Stomach smooth muscle (tissue), 2 donors: Measurements from ENCODE around the gene SPOP.

Experiments used
- H3K27ac ChIP-seq: one replicate; pipeline ENCODE4 v1.7.0; 2013; ENCODE audit warnings: mild to moderate bottlenecking, low read length, inconsistent platforms
- H3K27me3 ChIP-seq, 2 donors: one replicate each; pipeline ENCODE4 v1.7.0; 2013; ENCODE audit warnings: low read length in 2 of 2; ENCODE audit not compliant: insufficient read depth in 2 of 2, control insufficient read depth in 1 of 2
- H3K36me3 ChIP-seq, 2 donors: one replicate each; pipeline ENCODE4 v1.7.0; 2013; ENCODE audit warnings: low read length in 2 of 2; ENCODE audit not compliant: control insufficient read depth in 2 of 2, insufficient read depth in 2 of 2
- H3K4me1 ChIP-seq: one replicate; pipeline ENCODE4 v1.7.0; 2013; ENCODE audit warnings: low read length; ENCODE audit not compliant: control insufficient read depth, insufficient read depth
- H3K4me3 ChIP-seq, 2 donors: one replicate each; pipeline ENCODE4 v1.7.0; 2013; ENCODE audit warnings: low read length in 2 of 2
- H3K9ac ChIP-seq, 2 donors: one replicate each; pipeline ENCODE4 v1.7.0; 2013; ENCODE audit warnings: low read length in 2 of 2, mild to moderate bottlenecking in 1 of 2
- H3K9me3 ChIP-seq, 2 donors: one replicate each; pipeline ENCODE4 v1.7.0; 2013; ENCODE audit warnings: low read length in 2 of 2; ENCODE audit not compliant: control insufficient read depth in 2 of 2
- donor health status: healthy.
- donor health status: Pancreatic carcinoma.

The SPOP gene

GRCh38 chr17:49695698-49696232 is 17.9 kb upstream of the SPOP start:
- Histone ChIP-seq H3K4me1 (peaks cover 24% of the 10 kb centered on the region), H3K9me3 (no peaks in the 10 kb centered on the region), H3K27ac (no peak overlapping the region), H3K36me3 (peaks cover 5 to 7% of the 10 kb centered on the region in 2 donors), H3K4me3 (no peak overlapping the region), H3K27me3 (no peaks in the 10 kb centered on the region), H3K9ac (no peak overlapping the region)

- Histone ChIP-seq H3K9me3 (no peaks in the 10 kb centered on the region), H3K9ac (peak overlapping the region; percentile 1 to 51), H3K4me1 (peaks cover 29% of the 10 kb centered on the region), H3K36me3 (peaks cover 0 to under 1% of the 10 kb centered on the region in 2 donors), H3K27me3 (no peaks in the 10 kb centered on the region), H3K4me3 (peak overlapping the region; percentile 52 to 65), H3K27ac (no peak overlapping the region)
These were observed 17.2 kb upstream of the SPOP start for GRCh38 chr17:49694847-49695697.

- H3K9ac ChIP-seq: peak overlapping the region; percentile 47 to 51
- H3K9me3 ChIP-seq: no peaks in the 10 kb centered on the region
- no peak overlapping the region for H3K4me3 ChIP-seq
- H3K27ac ChIP-seq: peak overlapping the region; percentile 92
- no peaks in the 10 kb centered on the region for H3K27me3 ChIP-seq
- H3K36me3 ChIP-seq: no peaks in the 10 kb centered on the region
- peaks cover 35% of the 10 kb centered on the region for H3K4me1 ChIP-seq
These were observed 14.9 kb upstream of the SPOP start for GRCh38 chr17:49692751-49693150.

DNA sequence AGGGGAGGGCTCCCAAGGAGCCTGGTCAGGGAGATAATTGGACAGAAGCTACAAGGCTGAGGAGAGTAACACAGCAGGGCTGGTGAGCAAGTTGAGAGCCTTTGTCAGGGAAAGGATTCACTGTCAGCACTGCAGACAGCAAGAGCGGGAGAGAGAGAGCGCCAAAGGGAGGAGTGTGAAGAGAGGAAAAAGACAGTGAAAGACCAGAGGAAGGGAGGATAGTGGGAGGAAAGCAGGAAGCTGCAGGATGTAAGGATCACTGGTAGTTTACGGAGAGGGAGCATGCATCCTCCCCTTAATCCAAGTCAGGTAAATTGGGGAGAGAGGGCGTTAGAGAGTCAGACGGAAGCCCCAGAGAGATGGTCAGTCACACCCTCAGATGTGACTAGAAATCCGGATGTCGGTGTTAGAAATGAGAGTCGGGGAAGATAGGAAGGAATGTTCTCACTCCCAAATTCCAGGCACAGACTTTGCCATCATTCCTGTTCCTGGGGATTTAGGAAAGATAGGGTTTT is 13.8 kb upstream of the SPOP start:
- Histone ChIP-seq H3K4me3 (peak overlapping the region; percentile 55 to 59), H3K27ac (peak overlapping the region; percentile 99), H3K36me3 (no peaks in the 10 kb centered on the region), H3K9ac (peak overlapping the region; percentile 85 to 94), H3K9me3 (no peaks in the 10 kb centered on the region), H3K27me3 (no peaks in the 10 kb centered on the region), H3K4me1 (peaks cover 35% of the 10 kb centered on the region)

DNA sequence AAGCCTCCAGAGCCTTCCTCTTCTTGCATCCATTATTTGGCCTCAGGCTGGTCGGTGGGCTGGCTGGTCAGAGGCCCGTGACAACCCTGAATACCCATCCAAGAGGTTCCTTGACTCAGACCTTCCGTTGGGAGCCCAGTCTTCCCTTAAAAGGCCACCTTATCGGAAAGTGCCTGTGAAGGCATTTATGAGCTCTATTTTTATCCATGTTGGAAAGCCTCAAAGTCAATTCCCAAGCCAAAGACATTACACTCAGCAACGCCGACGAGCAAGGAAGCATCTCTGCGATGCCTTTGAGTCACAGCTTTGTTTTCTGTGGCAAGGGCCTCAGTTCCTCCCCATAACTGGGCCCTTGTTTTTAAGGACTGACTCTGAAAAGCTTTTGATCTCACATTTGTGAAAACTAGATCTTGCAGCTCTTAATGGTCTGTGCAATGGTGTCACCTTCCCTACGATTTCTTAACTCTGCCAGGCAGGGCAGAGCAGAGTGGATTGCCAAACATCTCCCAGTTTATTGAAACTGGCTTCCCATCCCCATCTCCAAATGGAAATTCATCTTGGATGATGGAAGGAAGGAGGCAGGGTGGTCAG is 13.3 kb upstream of the SPOP start:
- H3K4me3 ChIP-seq: peak overlapping the region; percentile 55 to 59
- H3K27ac ChIP-seq: peak overlapping the region; percentile 99
- H3K9ac ChIP-seq: peak overlapping the region; percentile 85 to 94
- H3K36me3 ChIP-seq: no peaks in the 10 kb centered on the region
- H3K9me3 ChIP-seq: no peaks in the 10 kb centered on the region
- peaks cover 35% of the 10 kb centered on the region for H3K4me1 ChIP-seq
- H3K27me3 ChIP-seq: no peaks in the 10 kb centered on the region

DNA sequence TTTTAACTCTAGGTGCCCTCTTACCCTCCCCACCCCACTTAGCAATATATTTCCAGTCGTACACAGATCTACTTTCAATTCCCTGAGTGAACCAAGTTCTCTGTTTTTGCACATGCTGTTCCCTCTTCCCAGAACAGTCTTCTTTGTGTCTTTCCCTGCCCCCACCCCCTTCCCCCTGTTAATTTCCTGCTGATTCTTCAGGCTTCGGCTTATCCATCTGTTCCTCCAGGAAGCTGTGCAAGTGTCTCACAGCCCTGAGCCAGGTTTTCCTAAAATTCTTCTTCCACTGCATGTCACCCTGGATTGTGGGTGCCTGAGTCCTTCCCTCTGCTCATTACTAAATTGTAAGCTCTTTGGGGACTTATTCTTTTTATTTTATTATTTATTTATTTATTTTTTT is 12.4 kb upstream of the SPOP start:
- peak overlapping the region; percentile 55 for H3K27ac ChIP-seq
- H3K9ac ChIP-seq: no peak overlapping the region
- H3K36me3 ChIP-seq: no peaks in the 10 kb centered on the region
- no peak overlapping the region for H3K4me3 ChIP-seq
- peaks cover 35% of the 10 kb centered on the region for H3K4me1 ChIP-seq
- H3K9me3 ChIP-seq: no peaks in the 10 kb centered on the region
- no peaks in the 10 kb centered on the region for H3K27me3 ChIP-seq

DNA sequence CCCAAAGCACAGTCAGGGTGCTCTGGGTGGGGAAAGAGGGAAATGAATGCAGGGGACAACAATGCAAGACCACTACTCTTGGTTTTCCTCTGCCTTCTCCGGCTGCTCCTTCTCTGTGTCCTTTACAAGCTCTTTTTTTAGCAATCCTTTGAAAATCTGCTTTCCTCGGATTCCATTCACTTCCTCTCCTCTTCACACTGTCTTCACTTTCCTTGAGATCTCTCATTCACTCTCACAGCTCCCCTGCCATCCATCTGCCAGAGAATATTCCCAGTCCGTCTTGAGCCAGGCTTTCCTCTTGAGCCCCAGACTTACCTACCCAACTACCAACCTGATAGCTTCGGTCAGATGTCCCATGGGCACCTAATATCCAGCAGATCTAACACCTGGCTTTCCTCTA is 11.0 kb upstream of the SPOP start:
- Histone ChIP-seq H3K9me3 (no peaks in the 10 kb centered on the region), H3K36me3 (no peaks in the 10 kb centered on the region), H3K9ac (no peak overlapping the region), H3K27ac (peak overlapping the region; percentile 71), H3K27me3 (no peaks in the 10 kb centered on the region), H3K4me1 (peaks cover 29% of the 10 kb centered on the region), H3K4me3 (no peak overlapping the region)

GRCh38 chr17:49687878-49688491 is 10.1 kb upstream of the SPOP start:
- no peaks in the 10 kb centered on the region for H3K36me3 ChIP-seq
- peaks cover 29% of the 10 kb centered on the region for H3K4me1 ChIP-seq
- H3K27ac ChIP-seq: peak overlapping the region; percentile 71
- H3K4me3 ChIP-seq: no peak overlapping the region
- H3K27me3 ChIP-seq: no peaks in the 10 kb centered on the region
- no peaks in the 10 kb centered on the region for H3K9me3 ChIP-seq
- H3K9ac ChIP-seq: no peak overlapping the region

GRCh38 chr17:49681106-49681979 is 3.4 kb upstream of the SPOP start:
- Histone ChIP-seq H3K4me1 (peaks cover 2% of the 10 kb centered on the region), H3K36me3 (no peaks in the 10 kb centered on the region), H3K27me3 (no peaks in the 10 kb centered on the region), H3K4me3 (no peak overlapping the region), H3K9ac (no peak overlapping the region), H3K27ac (no peak overlapping the region), H3K9me3 (no peaks in the 10 kb centered on the region)

DNA sequence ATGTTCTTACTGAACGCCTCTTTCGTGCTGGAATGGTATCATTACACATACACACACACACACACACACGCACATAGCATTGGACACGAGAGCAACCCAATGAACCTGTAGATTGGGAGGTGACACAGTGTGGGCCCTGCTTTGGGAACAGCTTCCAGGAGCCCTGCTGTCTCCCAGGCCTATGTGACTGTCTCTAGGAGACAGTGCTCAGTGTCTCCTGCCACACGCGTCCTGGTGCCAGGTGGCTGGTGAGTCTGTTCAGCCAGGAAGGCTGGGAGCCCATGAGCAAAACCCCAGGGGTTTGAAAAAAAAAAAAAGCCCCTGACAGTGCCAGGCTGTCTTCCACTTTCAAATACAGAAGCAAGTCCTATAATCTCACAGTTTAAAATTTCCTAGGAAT is 2.4 kb upstream of the SPOP start:
- Histone ChIP-seq H3K36me3 (no peaks in the 10 kb centered on the region), H3K9ac (no peak overlapping the region), H3K27ac (no peak overlapping the region), H3K4me3 (no peak overlapping the region), H3K9me3 (no peaks in the 10 kb centered on the region), H3K27me3 (no peaks in the 10 kb centered on the region), H3K4me1 (peaks cover 11% of the 10 kb centered on the region)
